ENCODE measurements around the gene SH3RF2.
A peak's percentile ranks its signal among the peaks of the same experiment; 100 is the strongest.
"Not testable (repeated sequence)": the region's sequence is repeated elsewhere in the genome, so short reads cannot be mapped to it uniquely, and the experiment has no call there.

SH3RF2 gene

GRCh38 chr5:146009020-146009419 lies 72.6 kb downstream of the SH3RF2 start:
- Histone ChIP-seq H3K4me2 (no peak overlapping the region), H3K27me3 (ENCODE audit: insufficient read depth, low read depth) (no peaks in the 10 kb centered on the region), H3K4me1 (ENCODE audit: low read depth, poor library complexity, severe bottlenecking) (no peaks in the 10 kb centered on the region), H3K4me3 (IDR thresholded peaks at IDR 0.05; ENCODE audit: insufficient read depth, low read depth, low read length) (no peak overlapping the region), H4K20me1 (ENCODE audit: insufficient read depth) (no peaks in the 10 kb centered on the region), H3K9ac (no peak overlapping the region), H3K27ac (no peak overlapping the region), H3K36me3 (ENCODE audit: insufficient read depth) (no peaks in the 10 kb centered on the region), H3K79me2 (ENCODE audit: insufficient read depth, low read depth) (no peaks in the 10 kb centered on the region), H2AFZ (ENCODE audit: low read depth) (no peak overlapping the region)
- no peak for TF ChIP-seq CTCF (conservative IDR thresholded peaks at IDR 0.05; ENCODE audit: low read depth, low read length)

- not testable (repeated sequence) for H3K4me3 ChIP-seq (IDR thresholded peaks at IDR 0.05; ENCODE audit: insufficient read depth, low read depth, low read length); H3K27ac ChIP-seq; H2AFZ ChIP-seq (ENCODE audit: low read depth); H4K20me1 ChIP-seq (ENCODE audit: insufficient read depth); H3K4me1 ChIP-seq (ENCODE audit: low read depth, poor library complexity, severe bottlenecking); H3K4me2 ChIP-seq; H3K27me3 ChIP-seq (ENCODE audit: insufficient read depth, low read depth); H3K79me2 ChIP-seq (ENCODE audit: insufficient read depth, low read depth); H3K9ac ChIP-seq; H3K36me3 ChIP-seq (ENCODE audit: insufficient read depth)
Measured at GRCh38 chr5:146010447-146010846, 74.1 kb downstream of the SH3RF2 start.

- no peak overlapping the region for H3K4me3 ChIP-seq (IDR thresholded peaks at IDR 0.05; ENCODE audit: insufficient read depth, low read depth, low read length)
- no peak overlapping the region for H3K27ac ChIP-seq
- peaks cover 16% of the 10 kb centered on the region for H3K4me1 ChIP-seq (ENCODE audit: low read depth, poor library complexity, severe bottlenecking)
- H3K9ac ChIP-seq = no peak overlapping the region
- no peaks in the 10 kb centered on the region for H4K20me1 ChIP-seq (ENCODE audit: insufficient read depth)
- H2AFZ ChIP-seq (ENCODE audit: low read depth) = no peak overlapping the region
- no peaks in the 10 kb centered on the region for H3K36me3 ChIP-seq (ENCODE audit: insufficient read depth)
- no peak for TF ChIP-seq CTCF (conservative IDR thresholded peaks at IDR 0.05; ENCODE audit: low read depth, low read length)
- H3K27me3 ChIP-seq (ENCODE audit: insufficient read depth, low read depth) = no peaks in the 10 kb centered on the region
- H3K79me2 ChIP-seq (ENCODE audit: insufficient read depth, low read depth) = no peaks in the 10 kb centered on the region
- H3K4me2 ChIP-seq = no peak overlapping the region
Measured at GRCh38 chr5:146013761-146014160, 77.4 kb downstream of the SH3RF2 start.

- H3K4me1 ChIP-seq (ENCODE audit: low read depth, poor library complexity, severe bottlenecking) = peaks cover 16% of the 10 kb centered on the region
- no peaks in the 10 kb centered on the region for H3K36me3 ChIP-seq (ENCODE audit: insufficient read depth)
- no peak overlapping the region for H3K4me2 ChIP-seq
- no peak overlapping the region for H3K27ac ChIP-seq
- H3K4me3 ChIP-seq (IDR thresholded peaks at IDR 0.05; ENCODE audit: insufficient read depth, low read depth, low read length) = no peak overlapping the region
- TF ChIP-seq CTCF (conservative IDR thresholded peaks at IDR 0.05; ENCODE audit: low read depth, low read length) = no peak
- H3K27me3 ChIP-seq (ENCODE audit: insufficient read depth, low read depth) = no peaks in the 10 kb centered on the region
- H2AFZ ChIP-seq (ENCODE audit: low read depth) = no peak overlapping the region
- H3K9ac ChIP-seq = no peak overlapping the region
- H4K20me1 ChIP-seq (ENCODE audit: insufficient read depth) = no peaks in the 10 kb centered on the region
- H3K79me2 ChIP-seq (ENCODE audit: insufficient read depth, low read depth) = no peaks in the 10 kb centered on the region
Measured at GRCh38 chr5:146015001-146015400, 78.6 kb downstream of the SH3RF2 start.

GRCh38 chr5:146016764-146017484 lies 80.5 kb downstream of the SH3RF2 start:
- H3K9ac ChIP-seq = no peak overlapping the region
- TF ChIP-seq CTCF (conservative IDR thresholded peaks at IDR 0.05; ENCODE audit: low read depth, low read length) = no peak
- H3K36me3 ChIP-seq (ENCODE audit: insufficient read depth) = no peaks in the 10 kb centered on the region
- H2AFZ ChIP-seq (ENCODE audit: low read depth) = peak overlapping the region; percentile 25; the same call in 1 of the 2 replicates
- no peaks in the 10 kb centered on the region for H4K20me1 ChIP-seq (ENCODE audit: insufficient read depth)
- H3K4me2 ChIP-seq = no peak overlapping the region; the same call in 1 of the 2 replicates
- H3K27me3 ChIP-seq (ENCODE audit: insufficient read depth, low read depth) = no peaks in the 10 kb centered on the region
- H3K27ac ChIP-seq = no peak overlapping the region; the same call in 1 of the 2 replicates
- no peaks in the 10 kb centered on the region for H3K79me2 ChIP-seq (ENCODE audit: insufficient read depth, low read depth)
- no peak overlapping the region for H3K4me3 ChIP-seq (IDR thresholded peaks at IDR 0.05; ENCODE audit: insufficient read depth, low read depth, low read length)
- peaks cover 16% of the 10 kb centered on the region for H3K4me1 ChIP-seq (ENCODE audit: low read depth, poor library complexity, severe bottlenecking)

Data from KMS-11 (cell line).